Measurements from ENCODE around the gene TLN1.

TLN1 gene

DNA sequence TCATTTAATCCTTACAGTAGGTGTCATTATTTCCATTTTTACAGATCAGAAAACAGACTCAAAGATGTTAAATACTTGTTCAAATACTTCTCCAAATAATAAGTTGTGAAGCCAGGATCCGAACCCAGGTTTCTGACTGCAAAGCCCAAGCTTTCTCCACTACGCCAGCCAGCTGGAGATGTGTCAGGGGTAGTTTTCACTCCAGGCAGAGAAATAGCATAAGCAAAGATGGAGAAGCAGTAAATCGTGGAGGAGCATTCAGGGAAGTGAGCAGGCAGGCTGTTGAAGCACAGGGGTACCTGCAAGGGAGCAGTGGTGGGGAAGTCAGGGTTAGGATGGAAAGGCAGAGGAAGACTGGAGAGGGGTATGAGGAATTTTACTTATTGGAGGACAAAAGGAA lies 2.9 kb downstream of the TLN1 start:
- DNase-seq, result no peak

DNA sequence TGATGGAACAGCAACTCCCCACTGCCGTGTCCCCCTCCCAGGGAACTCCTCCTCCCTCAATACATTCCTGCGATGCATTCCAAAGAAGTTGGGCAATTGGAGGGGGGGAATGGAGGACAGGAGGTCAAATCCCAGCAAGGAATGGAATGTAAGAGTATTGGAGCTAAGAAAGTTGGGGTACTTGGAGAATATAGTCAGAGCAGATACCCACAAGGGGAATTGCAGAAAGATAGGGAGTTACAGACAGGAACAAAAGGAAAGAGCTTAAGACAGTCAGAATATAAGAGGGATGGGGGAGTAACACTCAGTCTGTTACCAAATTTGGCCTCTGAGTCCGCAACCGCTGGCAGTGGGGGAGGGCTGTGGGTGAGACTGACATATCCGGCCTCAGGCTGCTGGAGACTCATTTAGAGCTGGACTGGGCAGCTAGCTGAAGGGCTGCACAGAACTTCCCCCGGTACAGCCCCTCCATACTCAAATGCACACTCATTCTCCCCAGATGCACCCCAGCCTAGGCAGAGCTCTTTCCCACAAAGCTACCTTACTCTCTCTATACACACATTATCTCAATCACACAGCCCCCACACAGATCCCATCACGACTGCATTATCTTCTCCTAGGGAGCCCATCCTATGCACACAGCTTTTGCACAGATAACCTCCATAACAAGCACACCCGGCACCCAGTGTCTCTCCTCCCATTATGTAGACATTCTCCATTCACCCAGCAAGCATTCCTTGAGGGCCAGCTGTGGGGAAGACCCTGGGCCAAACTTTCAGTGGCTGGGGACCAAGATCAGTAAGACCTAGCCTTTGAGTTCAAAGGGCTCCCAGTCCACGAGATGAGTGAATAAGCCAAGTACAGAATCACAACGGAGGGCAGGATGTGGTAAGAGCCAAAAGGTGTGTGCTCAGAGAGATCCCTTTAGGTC lies 3.7 kb downstream of the TLN1 start:
- peak; percentile 39 for DNase-seq

DNA sequence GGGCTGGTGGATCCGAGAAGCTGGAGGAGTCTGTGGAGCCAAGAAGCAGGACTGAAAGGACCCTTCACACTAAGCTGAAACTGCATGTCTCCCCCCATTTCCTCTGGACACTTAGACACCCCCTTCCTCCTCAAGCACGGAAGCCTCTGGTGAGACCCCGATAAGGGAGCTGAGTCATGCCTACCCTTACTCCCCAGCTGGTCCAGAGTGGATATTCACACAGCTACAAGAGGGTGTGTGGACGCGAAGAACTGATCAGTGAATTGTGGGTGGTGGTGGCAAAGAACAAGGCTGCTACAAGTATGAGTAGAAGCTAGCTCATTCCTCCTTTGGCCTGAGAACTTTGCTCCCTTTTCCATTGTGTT lies 4.3 kb downstream of the TLN1 start:
- no peak for DNase-seq

DNA sequence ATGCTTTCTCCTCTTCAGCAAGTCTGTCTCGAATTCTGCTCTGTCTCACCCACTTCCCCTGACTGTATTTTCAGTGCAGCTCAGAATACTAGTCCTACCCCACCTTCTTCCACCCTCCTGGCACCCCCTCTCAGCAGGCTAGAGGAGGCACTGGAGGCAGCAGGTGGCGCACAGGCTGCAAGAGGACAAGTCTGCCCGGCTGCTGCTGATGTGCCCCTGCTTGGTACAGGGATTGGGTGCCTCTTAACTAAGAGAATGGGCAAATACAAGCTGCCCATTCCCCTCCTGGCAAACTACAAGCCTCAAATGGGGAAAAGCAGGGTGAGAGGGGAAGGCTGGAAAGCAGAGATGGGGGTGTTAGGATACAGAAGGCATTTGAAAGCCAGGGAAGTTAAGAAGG lies 5.1 kb downstream of the TLN1 start:
- peak; percentile 68 for DNase-seq

DNA sequence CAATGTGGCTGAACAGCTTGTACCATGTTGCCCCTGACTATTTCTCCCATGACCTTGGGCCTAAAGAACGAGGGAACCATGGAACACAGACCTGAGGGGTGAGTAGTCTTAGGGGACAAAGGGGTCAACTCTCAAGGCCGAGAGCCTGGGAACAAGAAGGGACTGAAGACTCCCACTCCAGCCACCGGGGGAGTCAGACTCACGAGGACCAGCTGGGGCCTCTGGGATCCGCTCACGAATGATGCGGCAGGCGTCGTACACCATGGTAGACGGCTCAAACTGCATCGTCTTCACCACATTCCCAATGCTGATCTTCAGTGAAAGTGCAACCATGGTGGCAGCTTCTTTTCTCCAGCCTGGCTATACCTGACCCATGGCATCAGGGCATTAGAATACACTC lies 6.6 kb downstream of the TLN1 start:
- DNase-seq, result no peak

DNA sequence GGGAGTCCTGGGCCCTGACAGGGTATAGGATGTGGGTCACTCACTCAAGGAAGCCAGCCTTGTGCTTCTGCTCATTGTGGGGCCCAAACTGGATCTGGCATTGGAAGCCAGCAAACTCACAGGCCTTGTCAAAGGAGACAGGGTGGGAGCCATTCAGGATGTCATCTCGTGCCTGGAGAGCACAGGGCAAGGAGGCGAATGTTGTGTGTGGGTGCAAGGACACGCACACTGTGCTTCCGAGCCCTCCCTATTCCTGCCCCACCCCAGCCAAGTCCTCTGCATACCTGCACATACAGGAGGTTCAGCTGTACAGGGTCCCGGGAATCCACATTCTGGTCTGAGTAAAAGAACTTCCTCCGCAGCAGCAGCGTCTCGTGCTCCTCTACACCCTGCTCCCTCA lies 8.1 kb downstream of the TLN1 start:
- no peak for DNase-seq

DNA sequence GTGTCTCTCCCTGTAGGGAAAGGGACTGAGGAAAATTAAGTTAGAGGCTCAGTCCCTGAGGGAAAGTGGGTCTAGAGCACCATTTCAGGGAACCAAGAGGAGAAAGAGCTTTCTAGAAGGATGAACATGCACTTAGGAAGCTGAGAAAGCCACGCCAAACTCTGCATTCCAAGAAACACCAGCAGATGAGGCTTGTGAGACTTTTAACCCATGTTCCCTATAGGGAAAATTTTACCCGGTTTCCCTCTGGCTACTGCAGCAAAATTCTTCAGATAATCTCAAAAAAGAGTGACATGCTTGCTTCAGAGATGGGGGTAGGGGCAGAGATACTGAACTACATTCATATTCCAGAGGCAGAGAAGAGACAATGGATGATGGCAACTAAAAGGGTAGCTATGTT lies 8.6 kb downstream of the TLN1 start:
- no peak for DNase-seq

DNA sequence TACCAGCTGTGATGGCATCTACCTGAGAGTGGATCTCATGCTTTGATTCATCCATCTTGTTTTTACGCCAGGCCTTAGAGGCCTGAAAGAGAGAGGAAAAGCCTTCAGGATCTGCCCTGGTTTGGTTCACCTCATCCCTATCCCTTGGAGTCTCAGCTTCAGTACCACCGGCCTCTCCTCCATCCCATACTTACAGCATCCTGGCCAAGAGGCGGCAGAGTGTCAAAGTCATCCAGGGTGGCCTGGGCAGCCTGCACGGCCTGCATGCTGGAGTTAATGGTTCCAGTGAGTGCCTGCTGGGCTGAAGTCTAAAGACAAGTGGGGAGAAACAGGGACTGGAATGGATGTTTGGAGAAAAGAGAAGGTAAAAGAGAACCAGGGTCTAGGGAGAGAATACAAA lies 12.4 kb downstream of the TLN1 start:
- DNase-seq, result no peak

DNA sequence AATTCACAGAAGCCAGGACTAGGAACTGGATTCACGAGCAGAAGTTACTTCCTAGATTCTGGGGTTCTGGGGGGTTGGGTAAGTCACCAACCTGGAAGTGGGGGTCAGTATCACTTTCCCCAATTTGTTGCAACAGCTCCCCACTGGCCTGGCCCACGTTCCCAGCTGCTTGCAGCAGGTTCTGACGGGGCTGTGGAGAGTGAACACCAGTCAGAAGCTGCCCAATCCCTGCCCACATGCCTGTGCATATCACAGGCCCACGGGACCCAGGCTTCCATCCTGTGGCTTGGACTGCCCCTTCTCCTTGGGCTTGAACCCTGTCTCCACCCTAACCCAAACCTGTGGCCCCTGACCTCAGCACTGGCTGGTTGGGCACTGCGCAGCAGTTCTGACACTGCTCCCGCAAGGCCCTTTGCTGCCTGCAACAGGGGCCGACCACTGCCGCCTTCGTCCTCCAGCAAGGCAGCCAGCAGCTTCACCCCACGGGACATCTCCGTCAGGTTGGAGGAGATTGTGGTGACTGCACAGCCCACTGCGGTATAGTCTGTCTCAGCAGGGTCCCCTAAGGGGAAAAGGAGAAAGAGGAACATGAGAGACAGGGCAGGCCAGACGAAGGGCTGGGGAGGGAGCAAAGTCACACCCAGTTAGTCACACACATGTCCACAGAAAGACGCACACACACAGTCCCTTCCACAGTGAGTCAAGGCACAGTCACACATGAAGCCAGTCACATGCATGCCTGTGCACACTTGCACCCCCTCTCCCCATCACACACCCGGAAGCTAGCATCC lies 13.1 kb downstream of the TLN1 start:
- peak; percentile 58 for DNase-seq

DNA sequence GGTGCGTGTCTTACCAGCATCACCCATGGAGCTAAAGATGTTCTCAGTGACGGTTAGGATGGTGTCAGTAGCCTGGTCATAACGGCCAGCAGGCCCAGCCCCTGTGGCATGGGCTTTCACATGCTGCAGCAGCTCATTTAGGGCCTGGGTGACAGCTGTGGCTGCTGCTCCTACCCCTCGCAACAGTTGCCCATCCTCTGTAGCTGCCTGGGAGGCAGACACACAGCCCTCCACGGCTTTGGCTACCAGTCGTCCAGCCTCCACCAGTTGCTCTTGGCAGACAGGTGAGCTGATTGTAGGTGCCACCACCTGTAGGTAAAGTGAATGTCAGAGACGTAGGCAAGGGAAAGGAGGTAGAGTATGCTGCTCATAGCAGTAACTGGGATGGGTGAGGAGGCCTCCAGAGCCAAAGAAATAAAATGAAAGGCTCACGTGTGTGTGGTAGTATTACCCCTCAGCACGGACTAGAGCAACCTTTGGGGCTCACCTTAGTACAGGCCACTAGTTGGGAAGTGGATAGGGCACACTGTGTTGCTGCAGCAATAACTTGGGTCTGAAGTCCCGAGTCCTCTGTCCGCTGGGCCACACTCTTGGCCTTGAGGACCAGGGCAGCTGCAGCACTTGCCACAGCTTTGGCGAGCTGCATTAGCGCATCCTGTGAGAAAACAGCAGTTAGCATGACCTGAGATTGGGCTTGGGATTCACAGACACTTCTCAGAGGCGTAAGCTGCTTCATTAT lies 14.7 kb downstream of the TLN1 start:
- DNase-seq, result no peak

DNA sequence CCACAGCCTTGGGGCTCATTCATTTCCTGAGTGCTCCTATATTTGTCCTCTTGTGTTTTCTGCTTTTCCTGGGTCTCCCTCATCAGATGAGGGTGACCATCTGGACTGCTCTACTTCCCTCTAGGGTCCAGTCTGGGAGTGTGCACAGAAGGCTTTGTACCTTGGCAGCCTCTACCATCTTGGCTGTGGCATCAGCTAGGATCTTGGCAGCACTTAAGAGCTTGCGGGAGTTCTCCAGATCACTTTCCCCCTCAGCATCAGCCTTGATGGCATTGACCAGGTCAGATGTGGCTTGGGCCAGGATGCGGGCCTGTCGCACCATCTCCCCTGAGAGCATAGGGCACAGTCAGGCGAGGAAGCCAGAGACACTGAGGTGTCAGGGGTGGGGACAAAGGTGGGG lies 15.8 kb downstream of the TLN1 start:
- DNase-seq, result no peak

DNA sequence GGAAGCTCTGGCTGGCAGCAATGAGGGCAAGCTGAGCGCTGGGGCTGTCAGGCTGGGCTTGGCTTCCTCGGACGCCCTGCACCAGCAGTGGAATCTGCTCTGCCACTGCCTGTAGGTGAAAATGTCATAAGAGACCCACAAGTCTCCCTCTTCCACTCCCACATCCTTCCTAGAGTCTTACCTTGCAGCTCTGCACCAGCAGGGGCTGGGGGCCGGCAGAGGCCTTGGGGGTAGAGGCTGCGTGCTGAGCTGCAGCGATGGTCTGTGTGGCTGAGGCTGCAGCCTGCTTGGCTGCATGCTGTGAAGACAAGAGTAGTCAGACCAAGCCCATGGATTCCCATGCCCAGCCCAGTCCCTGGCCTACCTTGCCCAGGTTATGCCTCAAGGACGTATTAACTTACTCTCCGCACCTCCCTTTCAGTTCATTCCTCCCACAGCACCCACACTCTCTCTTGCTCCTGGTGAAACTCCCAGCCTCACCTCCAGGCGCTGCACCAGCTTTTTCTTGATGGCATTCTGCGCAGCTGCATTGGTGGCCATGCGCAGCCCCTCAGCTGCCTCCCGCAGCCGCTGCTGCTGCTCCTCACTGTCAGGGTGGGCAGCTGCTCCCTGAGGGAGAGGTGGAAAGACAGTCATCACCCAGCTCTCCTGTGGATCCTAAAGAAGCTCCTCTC lies 17.3 kb downstream of the TLN1 start:
- DNase-seq, result no peak

DNA sequence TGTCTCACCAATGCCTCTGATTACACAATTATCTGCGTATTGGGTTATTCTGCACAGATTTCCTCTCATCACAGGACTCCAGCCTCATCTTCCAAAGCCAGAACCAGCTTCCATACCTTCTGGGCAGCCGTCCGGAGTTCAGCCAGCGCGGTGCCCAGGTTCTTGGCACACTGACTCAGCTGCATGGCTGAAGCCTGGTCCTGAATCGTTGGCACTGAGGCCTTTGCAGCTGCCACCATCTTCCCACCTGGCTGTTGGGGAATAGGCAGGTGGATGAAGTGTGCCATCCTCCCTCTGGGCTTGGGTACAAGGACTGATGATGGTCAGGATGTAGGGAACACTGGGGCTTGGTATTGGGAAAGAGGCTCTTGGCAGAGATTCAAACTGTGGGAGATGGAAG lies 17.9 kb downstream of the TLN1 start:
- no peak for DNase-seq

DNA sequence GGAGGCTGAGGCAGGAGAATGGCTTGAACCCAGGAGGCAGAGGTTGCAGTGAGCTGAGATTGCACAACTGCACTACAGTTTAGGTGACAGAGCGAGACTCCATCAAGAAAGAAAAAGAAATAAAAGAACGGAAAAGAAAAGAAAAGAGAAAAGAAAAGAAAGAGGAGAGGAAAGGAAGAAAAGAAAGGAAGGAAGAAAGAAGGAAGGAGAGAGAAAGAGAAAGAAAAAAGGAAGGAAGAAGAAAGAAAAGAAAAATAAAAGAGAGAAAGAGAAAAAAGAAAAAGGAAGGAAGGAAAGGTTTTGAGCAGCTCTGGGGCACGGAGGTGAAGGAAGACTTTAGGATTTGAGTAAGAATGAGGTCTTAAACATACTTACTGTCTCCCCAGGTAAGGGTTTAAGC lies 18.4 kb downstream of the TLN1 start:
- no peak for DNase-seq

DNA sequence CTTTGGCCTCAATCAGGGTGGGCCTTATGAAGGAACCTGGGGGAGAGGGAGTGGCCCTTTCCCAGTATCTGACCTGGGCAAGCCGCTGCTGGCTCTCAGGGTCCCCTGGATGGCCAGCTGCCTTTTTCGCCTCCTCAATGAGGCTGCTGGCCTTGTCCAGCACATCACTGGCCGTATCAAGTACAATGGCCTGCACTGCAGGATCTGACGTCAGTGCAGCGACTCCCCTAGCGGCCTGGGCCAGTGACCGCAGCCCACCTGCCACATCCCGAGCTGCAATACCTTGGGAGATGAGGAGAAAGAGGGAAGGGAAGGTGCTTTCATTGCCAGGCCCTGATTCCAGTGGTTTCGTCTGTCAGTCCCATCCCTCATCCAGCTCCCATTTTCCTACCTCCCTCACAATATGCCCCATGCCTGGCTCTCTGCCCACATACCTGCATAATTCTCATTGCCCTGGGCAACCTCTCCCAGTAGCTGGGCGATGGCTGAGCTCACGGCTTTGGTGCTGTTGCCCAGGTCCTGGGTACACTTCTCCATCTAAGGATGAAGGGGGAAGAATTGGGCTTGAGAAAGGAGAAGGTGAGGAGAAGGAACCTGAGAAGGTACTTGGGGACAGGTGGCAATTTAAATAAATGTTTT lies 19.1 kb downstream of the TLN1 start:
- no peak for DNase-seq

DNA sequence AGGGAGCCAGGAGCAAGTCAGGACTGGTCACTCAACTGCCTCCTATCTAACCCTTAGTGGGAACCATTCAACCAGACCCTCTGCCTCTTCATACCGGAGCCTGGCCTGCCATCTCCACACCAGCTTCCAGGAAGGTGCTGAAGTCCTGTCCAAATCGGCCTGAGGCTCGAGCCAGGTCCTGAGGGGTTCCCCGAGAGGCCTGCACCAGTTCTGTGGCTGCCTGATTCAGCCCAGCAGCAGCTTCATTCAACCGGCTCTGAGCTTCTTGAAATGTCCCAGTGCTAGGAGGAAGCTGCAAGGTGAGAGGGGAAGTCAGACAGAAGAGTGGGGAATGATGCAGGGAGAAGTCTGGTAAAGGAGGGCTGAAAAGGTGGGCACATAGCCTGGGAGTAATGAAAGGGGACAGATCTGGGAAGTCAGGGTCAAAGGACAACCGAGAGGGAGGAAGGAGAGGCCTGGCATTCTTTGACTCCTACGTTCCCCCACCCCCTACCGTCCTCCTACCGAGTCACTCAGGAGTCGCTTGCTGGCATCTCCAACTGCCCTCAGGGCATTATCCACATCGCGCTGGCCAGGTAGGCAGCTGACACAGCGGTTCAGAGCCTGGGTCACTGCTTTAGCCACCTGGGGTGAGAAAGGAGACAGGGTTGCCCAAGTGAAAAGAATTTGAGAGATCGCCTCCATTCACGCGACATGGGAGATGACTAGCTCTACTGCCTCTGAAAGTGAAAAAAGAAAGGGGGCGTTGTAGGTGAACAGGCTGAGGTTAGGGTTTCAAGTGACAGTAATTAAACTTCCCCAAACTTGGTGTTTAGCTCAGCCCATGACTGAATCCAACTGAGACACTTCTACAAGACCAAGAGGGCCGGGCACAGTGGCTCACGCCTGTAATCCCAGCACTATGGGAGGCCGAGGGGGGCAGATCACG lies 20.2 kb downstream of the TLN1 start:
- no peak for DNase-seq

DNA sequence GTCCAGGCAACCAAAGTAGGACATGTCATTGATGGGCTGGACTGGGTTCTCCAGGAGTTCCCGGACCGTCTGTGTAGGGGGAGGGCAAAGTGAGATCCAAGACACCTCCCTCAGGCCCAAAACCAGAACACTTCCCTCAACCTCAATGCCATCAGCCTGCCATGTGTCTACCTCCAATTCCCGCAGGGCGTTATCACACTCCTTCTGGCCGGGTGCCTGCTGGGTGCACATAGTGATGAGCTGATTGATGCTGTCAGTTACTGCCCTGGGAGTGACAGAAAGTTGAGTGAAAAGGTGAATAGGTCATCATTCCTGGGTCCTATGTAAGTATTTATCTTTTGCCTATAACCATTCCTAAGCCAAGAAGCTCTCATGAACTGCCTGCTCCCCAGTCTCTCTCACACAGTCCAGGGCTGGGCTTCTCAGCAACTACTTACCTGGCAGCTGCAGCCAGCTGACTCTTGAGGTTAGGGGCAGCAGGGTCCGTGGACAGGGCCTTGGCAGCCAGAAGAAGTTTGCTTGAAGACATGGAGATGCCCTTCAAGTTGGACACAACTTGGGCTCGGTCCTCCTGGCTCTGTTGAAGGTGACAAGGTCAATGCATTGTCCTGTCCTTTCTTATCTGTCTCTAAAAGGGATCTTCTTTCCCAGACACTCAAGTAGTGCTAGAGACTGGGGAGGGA lies 21.0 kb downstream of the TLN1 start:
- DNase-seq, result no peak

DNA sequence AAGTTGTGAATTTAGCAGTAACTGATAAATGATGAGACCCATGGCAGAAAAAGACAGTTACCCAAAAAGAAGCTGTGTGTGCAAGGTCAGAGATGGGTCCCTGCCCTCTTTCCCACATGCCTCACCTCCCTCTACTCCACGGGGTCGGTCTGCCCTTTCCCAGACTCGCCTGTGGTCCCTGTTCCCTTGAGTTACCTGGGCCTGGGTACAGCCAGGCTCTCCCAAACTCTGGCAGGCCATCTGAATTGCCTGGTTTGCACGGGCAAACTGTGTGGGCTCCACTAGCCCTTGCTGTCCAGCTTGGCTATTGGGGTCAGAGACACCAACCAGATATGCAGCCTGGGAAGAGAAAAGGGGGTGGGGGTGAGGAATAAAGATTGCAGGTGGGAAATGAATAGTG lies 23.8 kb downstream of the TLN1 start:
- DNase-seq, result no peak

DNA sequence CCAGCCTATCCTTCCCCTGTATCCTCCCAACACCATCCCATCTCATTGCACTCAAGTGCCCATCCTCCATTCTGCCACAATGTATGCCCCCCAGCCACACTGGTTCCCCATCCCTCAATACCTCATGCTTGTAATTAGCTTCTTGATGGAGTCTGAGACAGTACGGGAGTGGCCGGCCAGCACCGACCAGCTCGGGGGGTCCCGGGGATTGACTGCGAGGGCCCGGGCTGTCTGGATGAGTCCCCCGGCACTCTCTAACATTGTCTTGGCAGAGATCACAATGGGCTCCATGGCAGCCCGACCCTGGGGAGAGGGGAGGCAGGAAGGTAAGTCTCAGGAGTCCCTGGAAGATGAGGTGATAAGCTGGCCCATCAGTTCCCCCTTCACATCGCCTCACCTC lies 25.0 kb downstream of the TLN1 start:
- no peak for DNase-seq

DNA sequence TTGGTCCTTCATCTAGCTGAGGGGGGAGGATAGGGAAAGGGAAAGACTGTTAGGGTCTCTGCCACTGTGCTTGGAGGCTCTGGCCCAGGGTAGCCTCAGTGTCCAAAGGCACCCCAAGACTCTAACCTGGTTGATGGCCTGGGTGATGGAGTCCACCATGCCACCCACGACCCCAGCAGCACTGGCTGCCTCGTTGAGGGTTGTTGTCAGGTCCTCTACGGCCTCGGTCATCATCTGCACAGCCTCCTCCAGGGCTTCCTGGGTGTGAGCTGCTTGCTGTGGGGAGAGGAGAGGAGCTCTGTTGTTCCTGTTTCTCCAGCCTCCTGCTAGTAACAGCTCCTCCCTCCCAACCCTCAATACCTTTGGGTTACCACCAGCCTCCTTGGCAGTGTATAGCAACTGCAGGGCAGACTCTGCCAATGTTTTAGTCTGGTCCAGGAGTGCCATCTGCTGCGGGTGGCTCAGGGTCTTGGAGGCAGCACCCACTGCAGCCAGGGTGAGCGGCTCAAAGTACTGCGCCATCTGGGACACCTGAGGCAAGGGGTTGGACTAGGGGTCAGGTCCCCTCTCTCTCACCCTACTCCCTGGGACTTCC lies 26.1 kb downstream of the TLN1 start:
- DNase-seq, result no peak

All from CD4-positive, alpha-beta T cell treated with Interferon gamma for 1 hour (primary cell).